NCI-H1092 (cell line): ENCODE data around the gene TMEM51.

ENCODE experiments used
- DNase-seq: peaks from one replicate; lab custom pipeline; 2025; lab: John Stamatoyannopoulos, UW

TMEM51 gene

GRCh38 chr1:15177710-15178166 is 24.2 kb downstream of the TMEM51 start:
- no peak for DNase-seq

GRCh38 chr1:15178571-15179484 is 25.3 kb downstream of the TMEM51 start:
- DNase-seq, result peak; percentile 81

GRCh38 chr1:15179485-15179883 is 25.9 kb downstream of the TMEM51 start:
- DNase-seq, result no peak

- peak; percentile 79 for DNase-seq
These were observed 26.6 kb downstream of the TMEM51 start for GRCh38 chr1:15180189-15180588.

- no peak for DNase-seq
These were observed 27.5 kb downstream of the TMEM51 start for GRCh38 chr1:15180945-15181523.

GRCh38 chr1:15181564-15181963 is 28.0 kb downstream of the TMEM51 start:
- no peak for DNase-seq

- no peak for DNase-seq
These were observed 31.1 kb downstream of the TMEM51 start for GRCh38 chr1:15184436-15185241.

GRCh38 chr1:15185617-15186016 is 32.1 kb downstream of the TMEM51 start:
- no peak for DNase-seq

- DNase-seq, result no peak
These were observed 32.7 kb downstream of the TMEM51 start for GRCh38 chr1:15186073-15186845.

- DNase-seq, result no peak
These were observed 33.3 kb downstream of the TMEM51 start for GRCh38 chr1:15186846-15187151.

GRCh38 chr1:15187175-15188129 is 33.9 kb downstream of the TMEM51 start:
- DNase-seq, result no peak

- DNase-seq, result no peak
These were observed 34.6 kb downstream of the TMEM51 start for GRCh38 chr1:15188130-15188524.

GRCh38 chr1:15188678-15189077 is 35.1 kb downstream of the TMEM51 start:
- no peak for DNase-seq

GRCh38 chr1:15189692-15190370 is 36.3 kb downstream of the TMEM51 start:
- DNase-seq, result no peak

- DNase-seq, result no peak
These were observed 37.7 kb downstream of the TMEM51 start for GRCh38 chr1:15191267-15191666.

GRCh38 chr1:15191770-15192169 is 38.2 kb downstream of the TMEM51 start:
- no peak for DNase-seq

GRCh38 chr1:15192916-15193550 is 39.5 kb downstream of the TMEM51 start:
- DNase-seq, result no peak

- DNase-seq, result no peak
These were observed 42.0 kb downstream of the TMEM51 start for GRCh38 chr1:15195420-15196052.

GRCh38 chr1:15196069-15196468 is 42.5 kb downstream of the TMEM51 start:
- no peak for DNase-seq
